ENCODE data around the gene CTNS.

CTNS gene

DNA sequence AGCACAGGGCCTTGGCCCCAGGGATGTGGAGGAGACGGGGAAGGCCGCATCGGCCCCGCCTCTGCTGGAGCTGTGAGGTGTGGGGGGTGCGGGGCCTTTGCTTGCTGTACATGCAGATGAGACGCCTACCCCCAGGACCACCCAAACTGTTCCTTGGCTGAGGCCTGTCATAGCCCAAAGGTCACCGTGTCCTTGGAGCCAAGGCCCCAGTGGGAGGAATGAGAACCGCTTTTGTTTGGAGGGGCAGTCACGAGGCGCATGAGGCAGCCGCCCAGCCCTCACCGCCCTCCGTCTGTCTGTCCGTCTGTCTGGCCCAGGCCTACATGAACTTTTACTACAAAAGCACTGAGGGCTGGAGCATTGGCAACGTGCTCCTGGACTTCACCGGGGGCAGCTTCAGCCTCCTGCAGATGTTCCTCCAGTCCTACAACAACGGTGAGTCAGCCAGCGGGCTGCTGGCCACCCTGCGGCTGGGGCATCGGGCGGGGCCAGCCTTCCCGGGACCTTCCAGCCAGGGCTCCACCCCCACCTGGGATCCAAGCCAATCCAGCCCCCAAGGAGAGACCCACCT lies 23.1 kb downstream of the CTNS start:
- no peak for DNase-seq (ENCODE audit: low read depth)

DNA sequence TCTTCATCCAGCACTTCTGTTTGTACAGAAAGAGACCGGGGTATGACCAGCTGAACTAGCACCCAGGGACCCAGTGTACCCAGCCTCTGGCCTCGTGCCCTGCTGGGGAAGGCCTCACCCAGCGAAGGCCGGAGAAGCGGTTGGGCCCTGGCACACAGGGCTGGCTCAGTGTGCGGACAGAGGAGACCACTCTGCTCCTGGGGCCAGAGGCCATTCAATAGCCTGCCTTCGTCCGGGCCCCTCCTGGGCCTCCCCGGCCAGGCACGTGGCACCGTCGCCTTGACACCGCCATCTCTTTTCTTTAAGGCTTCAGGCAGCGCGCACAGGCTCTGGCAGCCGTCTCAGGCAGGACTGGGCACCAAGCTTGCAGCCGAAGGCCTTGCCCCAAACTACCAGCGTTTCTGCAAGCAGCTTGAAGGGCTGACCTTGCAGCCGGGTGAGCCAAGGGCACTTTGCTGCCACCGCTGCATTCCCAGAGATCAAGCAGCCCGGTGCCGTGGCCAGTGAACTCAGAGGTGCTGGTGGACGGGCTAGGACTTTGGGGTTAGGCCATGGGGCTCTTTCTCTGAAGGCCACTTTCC lies 23.8 kb downstream of the CTNS start:
- no peak for DNase-seq (ENCODE audit: low read depth)

DNA sequence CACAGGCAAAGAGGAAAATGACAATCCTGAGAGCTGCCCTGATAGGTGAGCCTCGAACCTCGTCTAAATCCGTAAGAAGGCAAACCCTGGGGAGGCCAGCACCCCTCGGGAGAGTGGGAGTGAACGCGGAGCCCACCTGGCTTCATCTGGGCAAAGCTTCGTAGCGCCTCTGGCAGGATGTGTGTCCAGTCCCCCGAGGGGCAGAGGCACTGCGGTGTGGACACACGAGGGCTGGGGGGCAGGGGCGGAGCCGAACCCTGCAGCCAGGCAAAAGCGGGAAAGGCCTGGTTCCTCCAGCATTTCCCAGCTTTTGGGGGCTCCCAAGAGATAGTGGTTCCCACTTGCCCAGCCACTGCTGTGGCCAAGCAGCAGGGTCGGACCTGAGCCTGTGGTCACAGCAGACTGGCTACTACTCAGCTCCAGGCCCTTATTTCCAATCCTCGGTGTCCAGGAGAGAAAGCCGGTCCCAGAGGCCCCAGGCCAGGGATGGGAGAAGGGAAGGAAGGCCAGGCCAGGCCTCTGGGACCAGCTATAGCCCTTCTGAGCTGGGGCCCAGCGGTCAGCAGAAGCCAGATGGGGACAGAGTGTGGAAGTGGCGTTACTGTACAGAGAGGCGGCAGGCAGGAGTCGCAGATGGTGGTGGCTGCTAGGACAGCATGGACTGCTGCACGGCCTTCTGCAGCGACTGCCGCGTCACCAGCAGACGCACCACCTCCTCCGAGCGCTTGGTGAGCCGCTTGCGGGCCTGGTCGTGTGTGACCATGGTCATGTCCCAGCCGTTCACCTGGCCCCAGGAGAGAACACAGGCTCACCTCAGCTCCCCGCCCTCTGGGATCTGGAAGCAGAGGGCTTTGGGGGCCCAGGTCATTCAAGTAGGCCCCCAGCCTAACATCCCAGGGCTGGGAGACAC lies 26.8 kb downstream of the CTNS start:
- no peak for DNase-seq (ENCODE audit: low read depth)

DNA sequence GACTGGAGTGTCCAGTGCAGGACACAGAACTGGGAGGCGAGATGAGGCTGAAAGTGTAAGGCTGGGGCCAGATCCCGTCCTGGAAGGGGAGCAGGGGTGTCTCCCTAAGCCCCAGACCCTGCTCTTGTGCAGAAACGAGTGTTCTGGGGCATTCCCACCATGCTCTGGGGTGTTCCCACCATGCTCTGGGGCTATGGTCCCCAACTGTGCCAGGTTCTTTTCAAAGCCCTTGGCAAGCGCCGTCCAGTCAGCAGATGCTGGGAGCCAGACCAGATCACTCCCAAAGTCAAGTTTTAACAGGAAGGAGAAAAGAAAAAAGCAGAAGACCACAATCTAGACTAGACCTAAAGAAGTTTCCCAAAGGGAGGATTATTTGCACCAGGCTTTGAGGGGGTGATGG lies 29.3 kb downstream of the CTNS start:
- DNase-seq (ENCODE audit: low read depth) = no peak

DNA sequence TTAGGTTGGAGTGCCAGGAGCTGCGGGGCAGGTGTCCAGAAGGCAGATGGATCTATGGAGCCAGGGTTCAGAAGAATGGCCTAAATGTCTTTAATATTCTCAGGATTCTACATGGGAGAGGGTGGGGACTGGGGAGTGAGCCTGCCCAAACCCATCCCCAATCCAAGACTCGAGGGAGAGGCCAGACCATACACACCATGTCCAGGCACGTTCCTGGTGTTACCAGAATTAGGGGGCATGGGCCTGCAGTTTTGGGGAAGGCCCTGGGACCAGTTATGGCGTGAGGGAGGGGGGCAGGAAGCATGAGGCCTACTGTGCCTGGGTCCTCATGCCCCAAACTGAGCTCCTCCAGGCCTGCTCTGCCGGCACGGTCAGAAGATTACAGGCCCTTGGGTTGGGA lies 30.0 kb downstream of the CTNS start:
- DNase-seq (ENCODE audit: low read depth) = no peak

DNA sequence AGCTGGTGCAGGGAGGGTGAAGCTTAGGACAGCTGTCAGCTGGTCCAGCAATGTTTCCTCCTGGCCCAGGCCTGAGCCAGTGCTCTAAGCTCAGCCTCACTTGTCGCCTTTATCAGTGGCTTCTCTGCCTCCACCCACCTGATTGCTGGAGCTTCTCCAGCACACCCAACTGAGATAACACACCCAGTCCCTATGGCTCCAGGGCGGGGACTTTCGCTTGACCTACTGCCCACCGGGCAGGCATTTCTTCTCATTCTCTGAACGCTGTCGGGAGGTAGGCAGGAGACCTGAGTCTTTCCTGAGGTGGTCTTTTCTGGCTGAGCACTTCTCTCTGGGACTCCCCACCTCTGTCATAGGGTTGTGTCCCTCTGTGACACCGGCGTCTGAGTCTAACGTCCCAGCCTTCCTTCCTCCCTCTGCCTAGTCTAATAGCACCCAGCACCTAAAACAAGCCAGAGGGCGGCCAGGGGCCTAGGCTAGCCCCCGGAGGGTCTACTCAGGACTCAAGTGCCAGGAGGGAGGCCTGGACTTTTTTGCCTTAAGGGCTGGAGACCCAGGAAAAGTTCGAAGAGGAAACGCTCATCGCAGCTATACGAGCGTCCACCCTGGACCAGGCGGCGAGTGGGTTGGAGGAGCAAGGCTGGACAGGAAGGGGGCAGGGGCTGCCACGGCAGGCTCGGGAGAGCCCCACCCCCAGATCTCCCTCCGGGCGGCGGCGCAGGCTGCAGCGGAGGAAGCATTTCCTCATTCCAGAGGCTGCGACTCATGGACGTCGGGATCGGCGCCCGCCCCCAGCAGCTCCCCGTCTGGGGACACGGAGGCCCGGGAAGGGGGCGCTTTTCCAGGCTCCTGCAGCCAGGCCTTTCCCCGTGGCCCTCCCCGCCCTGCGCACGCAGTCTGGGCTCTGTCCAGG lies 31.1 kb downstream of the CTNS start:
- DNase-seq (ENCODE audit: low read depth) = no peak

DNA sequence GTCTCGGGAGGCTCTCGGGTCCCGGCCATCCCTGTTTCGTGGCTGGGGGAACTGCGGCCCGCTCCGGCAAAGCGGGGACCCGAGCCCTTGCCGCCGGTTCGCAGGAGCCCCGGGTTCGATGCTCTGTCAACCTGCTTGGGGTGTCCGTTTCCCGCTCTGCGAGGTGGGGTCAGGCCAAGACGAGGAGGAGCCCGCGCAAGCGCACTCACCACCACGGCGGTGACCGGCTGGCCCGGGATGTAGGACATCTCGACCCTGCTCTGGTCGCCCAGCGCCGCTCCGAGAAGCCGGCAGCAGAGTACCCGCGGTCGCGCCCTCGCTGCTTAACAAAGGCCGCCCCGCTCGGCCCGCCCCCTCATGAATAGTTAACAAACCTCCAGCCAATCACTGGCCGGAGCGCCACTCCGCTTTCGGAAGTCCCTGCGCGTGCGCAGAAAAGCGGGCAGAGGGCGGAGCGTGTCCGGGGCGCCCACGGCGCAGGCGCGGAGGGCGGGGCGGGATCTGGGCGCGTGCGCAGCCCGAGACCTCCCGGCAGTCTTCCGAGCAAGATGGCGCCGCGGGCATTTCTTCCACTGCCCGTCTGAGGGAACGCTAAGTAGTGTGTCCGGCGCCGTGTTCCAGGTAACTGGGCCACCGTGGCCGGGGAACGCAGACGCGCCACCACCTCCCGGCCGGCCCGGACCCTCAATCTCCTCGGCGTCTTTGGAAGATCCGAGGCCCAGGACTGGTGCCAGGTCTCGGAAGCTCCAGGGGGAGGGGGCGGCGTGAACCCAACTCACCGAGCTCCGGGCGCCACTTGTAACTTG lies 31.9 kb downstream of the CTNS start, which contains the start of the genes EMC6 and TAX1BP3:
EMC6 (plus strand) TSS at position 534 of the 806 bp plus-strand sequence. CDS start 335 bp downstream, outside the sequence.
TAX1BP3 (minus strand) TSS at position 300 of the 806 bp plus-strand sequence; CDS start at position 248, 52 bp downstream.
- DNase-seq (ENCODE audit: low read depth) = peak; percentile 98

DNA sequence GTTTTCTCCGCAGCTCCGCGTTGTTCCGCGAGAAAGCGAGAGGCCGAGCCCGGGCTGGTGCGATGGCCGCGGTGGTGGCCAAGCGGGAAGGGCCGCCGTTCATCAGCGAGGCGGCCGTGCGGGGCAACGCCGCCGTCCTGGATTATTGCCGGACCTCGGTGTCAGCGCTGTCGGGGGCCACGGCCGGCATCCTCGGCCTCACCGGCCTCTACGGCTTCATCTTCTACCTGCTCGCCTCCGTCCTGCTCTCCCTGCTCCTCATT lies 32.5 kb downstream of the CTNS start:
- DNase-seq (ENCODE audit: low read depth) = no peak

DNA sequence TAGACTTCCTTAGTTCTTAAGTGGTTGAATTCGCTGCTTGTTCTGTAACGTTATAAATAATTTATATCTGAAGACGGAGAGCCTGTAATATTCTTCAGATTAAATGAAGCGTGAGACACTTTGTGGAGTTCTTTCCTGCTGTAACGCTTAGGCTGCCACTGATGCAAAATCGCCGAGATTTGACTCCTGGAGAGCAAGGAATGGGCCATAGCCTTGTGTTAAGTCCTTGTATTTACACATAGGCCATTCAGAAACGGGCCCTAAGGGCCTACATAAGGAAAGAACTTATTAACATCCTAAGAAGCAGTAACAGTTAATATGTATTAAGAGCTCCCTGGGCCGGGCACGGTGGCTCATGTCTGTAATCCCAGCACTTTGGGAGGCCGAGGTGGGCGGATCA lies 33.0 kb downstream of the CTNS start:
- DNase-seq (ENCODE audit: low read depth) = no peak

DNA sequence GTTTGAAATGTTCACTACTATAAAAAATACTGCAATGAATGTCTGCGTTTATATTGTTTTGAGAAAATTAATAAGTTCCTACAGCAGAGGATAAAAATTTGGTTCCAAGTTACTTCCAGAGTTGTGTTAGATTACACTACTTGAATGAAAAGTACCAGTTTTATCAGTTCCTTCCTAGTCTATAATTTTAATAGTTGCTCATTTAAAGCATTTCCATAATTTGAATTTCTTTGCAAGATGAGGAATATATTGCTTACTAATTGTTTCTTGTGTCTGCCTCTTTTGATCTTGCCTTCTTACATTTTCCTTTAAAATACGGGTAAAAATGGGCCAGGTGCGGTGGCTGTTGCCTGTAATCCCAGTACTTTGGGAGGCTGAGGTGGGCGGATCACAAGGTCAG lies 36.0 kb downstream of the CTNS start:
- no peak for DNase-seq (ENCODE audit: low read depth)

DNA sequence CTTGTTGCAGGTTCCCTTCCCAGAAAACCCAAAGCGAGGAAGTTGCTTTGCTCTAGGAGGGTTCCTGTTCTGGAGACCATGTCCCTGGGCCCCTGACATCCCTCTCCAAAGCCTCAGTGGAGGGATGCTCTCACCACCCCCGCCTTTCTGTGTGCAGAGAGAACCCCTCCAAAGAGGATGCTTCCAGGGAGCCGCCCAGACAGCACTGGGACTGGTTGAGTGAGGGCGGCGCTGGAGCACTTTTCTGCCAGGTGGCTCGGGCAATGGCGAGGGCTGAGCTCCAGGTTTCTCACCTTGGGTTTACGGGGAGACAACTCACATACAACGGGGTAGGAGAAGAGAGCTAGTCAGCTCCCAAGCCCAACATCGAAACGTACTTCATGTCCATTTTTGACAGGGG lies 39.3 kb downstream of the CTNS start:
- no peak for DNase-seq (ENCODE audit: low read depth)

DNA sequence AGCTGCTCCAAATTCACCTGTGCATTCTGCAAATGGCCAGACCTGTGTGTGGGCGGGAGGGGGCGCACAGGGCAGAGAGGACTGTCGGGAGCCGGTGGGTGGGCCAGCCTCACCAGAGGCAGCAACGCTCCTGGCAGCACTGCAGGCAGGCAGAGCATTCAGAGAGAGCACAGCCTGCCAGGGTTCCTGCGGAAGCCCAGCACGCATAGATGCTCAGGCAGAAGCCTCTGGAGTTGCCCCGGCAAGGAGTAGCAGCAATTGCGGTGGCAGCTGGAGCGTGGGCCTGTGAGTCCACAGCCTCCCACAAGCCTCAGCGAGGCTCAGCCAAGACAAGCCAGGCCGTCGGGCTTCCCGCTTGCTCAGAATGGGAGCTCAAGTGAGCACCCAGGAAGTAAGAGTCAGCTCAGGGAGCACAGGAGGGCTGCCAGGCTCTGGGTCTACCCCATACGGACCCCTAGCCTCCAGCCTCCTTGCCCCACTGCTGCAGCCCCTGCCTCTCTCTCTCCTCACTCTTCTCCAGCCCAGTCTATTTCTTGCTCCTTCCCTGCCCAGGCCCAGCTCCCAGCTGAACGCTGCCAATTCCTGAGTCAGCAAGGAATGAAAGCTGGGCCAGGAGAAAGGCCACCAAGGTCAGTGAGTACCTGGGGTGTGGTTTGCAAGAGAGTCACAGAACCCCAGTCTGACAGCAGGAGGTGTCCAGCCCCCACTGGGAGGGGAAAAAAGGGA lies 41.7 kb downstream of the CTNS start:
- DNase-seq (ENCODE audit: low read depth) = no peak

DNA sequence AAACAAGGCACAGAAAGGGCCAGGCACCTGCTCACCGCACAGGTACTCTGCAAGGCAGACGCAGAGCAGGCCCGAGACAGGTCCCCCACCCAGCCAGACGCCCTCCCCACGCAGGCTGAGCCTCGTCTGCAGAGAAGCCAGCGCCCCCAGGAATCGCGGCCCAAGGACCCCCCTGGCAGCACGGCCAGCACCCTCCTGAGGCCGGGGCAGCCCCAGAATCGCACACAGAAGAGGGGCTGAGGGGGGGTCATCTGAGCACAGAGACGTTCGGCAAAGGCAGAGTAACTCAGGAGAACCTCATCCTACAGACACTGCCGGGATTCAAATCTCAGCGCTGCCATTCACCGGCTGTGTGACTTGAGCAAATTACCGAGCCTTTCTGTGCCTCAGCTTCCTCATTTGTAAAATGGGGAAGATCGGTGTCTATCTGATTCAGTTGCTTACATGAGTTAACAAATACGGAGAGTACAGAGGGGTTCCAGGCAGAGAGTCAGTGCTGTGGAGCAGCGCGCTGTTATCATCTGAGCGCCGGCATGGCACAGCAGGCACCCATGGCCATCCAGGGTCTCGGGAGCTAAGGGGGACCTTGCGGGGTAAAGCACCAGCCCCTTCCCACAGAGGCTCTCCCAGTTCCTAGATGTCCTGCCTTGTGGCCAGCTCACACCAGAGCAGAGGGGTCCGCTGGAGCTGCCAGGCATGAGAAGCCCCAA lies 42.4 kb downstream of the CTNS start:
- no peak for DNase-seq (ENCODE audit: low read depth)

DNA sequence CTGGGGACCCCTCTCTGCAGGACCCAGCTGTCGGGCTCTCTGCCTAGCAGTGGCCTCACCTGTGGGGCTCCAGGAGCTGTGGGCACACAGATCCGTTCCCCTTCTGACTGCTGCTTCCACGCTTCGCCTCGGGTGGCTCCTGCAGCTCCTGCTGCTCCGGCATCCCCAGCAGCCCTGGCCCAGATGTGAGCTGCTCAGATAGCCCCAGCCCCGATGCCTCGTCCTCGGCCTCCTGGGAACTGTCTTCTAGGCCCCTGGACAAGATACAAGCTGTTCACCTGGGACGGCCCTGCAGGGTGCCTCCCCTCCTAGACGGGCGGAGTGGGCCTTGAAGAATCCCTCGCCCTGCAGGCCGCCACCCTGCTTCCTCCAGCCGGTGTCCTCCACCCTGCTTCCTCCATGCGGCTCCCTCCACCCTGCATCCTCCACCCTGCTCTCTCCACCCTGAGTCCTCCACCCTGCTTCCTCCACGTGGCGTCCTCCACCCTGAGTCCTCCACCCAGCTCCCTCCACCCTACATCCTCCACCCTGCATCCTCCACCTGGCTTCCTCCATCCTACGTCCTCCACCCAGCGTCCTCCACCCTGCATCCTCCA lies 43.1 kb downstream of the CTNS start:
- DNase-seq (ENCODE audit: low read depth) = no peak

DNA sequence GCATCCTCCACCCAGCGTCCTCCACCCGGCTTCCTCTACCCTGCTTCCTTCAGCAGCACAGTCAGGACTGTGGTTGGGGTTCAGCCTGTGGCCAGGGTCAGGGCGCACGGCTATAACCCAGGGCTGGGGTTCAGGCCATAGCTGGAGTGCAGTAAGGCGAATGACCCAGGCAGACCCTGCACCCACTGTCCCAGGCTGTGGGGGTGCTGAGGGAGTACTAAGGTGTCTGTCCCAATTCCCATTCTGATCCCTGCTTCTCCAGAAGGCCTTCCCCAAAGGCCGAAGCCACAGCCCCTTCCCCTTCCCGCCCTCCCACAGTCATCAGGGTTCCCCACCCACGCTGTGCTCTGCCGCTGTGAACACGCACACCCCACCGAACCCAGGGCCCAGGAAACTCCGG lies 44.5 kb downstream of the CTNS start:
- no peak for DNase-seq (ENCODE audit: low read depth)

DNA sequence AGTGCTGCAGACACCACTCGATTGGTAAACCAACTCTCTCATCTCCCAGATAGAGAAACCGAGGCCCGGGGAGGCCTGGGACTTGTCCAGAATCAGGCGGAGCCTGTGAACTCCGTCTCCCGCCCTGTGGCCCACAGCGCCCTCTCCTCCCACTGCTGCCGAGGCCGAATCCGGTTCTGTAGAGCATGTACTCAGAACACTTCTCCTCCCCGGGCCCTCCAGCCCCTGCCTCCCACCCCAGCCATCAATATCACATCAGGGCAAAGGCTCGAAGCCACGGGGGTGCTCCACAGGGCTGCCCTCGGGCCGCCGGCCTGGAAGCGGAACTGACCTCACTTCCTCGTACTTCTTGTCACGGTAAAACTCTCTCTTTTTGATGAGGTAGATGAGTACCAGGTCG lies 45.0 kb downstream of the CTNS start:
- DNase-seq (ENCODE audit: low read depth) = no peak

DNA sequence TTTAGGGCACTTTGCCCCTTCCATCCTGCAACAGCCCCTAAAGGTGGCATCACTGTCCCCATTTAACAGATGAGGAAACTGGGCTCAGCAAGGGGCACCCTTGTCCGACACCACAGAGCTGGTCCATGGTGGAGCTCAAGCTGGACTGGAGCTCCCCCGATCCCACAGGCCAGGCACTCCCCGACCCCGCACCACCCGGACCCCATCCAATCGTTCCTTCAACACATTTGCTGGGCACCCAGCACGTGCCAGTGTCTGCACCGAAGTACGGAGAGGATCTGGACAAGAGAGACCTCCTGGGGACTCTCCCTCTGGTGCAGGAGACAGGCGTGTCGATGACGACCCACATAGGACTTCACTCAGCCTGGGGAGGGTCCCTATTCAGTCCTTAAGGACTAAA lies 45.5 kb downstream of the CTNS start:
- no peak for DNase-seq (ENCODE audit: low read depth)

DNA sequence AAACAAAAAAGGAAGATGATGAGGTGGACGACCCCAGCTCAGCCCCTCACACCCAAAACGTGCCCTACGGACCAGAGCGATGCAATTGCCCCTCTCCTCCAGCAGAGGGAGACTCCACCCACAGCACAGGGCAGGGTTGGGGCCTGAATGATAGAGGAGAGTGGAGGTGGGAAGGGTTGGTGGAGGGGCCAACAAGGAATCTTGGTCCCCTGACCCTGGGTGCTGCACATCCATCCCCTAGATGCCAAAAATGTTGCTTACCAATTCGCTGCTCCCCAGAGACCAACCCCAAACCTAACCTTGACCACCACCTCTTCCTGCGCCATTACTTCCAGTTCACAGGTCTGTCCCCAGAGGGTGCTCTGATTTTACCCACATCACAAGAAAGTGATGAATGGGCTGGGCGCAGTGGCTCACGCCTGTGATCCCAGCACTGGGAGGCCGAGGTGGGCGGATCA lies 46.5 kb downstream of the CTNS start:
- peak; percentile 38 for DNase-seq (ENCODE audit: low read depth)

DNA sequence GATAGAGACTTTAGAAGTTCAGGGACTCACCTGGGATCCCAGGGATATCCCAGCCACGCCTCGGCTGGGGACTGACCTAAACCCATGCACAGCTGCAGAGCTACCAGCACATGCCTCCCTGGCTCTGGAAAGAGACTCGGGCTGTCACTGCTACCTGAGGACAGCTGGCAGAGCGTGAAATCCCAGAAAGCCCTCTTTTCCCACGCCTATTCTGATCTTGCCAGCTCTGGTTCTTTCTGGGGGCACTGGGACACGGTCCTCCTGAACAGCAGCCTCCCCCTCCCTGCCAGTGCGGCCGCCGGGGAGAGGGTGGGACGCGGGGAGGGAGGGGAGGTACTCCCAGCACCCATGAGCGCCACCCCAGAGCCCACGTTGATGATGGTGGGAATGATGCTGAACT lies 48.6 kb downstream of the CTNS start:
- DNase-seq (ENCODE audit: low read depth) = no peak
